GM18507 (cell line): ENCODE data around the gene MRPS31.

Source experiments
- DNase-seq: peaks from one replicate; pipeline ENCODE4 v3.0.0; 2011; ENCODE audit warnings: low read depth; ENCODE audit not compliant: insufficient read length; ENCODE audit errors: extremely low spot score
- FAIRE-seq: peaks from 2 replicates; lab custom pipeline; 2011; peaks lifted over from hg19 to GRCh38; lab: Jason Lieb, UNC

Gene MRPS31

GRCh38 chr13:40770934-40771618, at the start of gene MRPS31:
Gene MRPS31 (minus strand): TSS chr13:40771190. CDS start chr13:40771136, 54 bp downstream.
- peak; percentile 94 for DNase-seq
- FAIRE-seq, result peak; percentile 96

- no peak for DNase-seq
- peak; percentile 68 for FAIRE-seq
Measured at GRCh38 chr13:40819797-40820315, 48.9 kb upstream of the MRPS31 start.

GRCh38 chr13:40818926-40819325, 47.9 kb upstream of the MRPS31 start:
- DNase-seq (no peak), FAIRE-seq (peak; percentile 58)

GRCh38 chr13:40814803-40815202, 43.8 kb upstream of the MRPS31 start:
- DNase-seq (no peak), FAIRE-seq (no peak)

GRCh38 chr13:40813667-40814454, 42.9 kb upstream of the MRPS31 start:
- FAIRE-seq, result no peak
- DNase-seq, result no peak

- FAIRE-seq, result no peak
- no peak for DNase-seq
Measured at GRCh38 chr13:40812724-40813445, 41.9 kb upstream of the MRPS31 start.

GRCh38 chr13:40812102-40812501, 41.1 kb upstream of the MRPS31 start:
- no peak for FAIRE-seq
- DNase-seq, result no peak

- DNase-seq, result no peak
- FAIRE-seq, result no peak
Measured at GRCh38 chr13:40809471-40809870, 38.5 kb upstream of the MRPS31 start.

GRCh38 chr13:40806241-40806640, 35.3 kb upstream of the MRPS31 start:
- FAIRE-seq, result no peak
- DNase-seq, result no peak

- FAIRE-seq, result no peak
Measured at GRCh38 chr13:40803316-40803715, 32.3 kb upstream of the MRPS31 start.

GRCh38 chr13:40801255-40802217, 30.5 kb upstream of the MRPS31 start:
- no peak for DNase-seq
- FAIRE-seq, result no peak

More at GRCh38 chr13:40803316-40803715, 32.3 kb upstream of the MRPS31 start:
- no peak for DNase-seq

- no peak for DNase-seq
- no peak for FAIRE-seq
Measured at GRCh38 chr13:40800559-40800958, 29.6 kb upstream of the MRPS31 start.

GRCh38 chr13:40799508-40799907, 28.5 kb upstream of the MRPS31 start:
- DNase-seq, result no peak

GRCh38 chr13:40798380-40798779, 27.4 kb upstream of the MRPS31 start:
- FAIRE-seq, result no peak

More at GRCh38 chr13:40799508-40799907, 28.5 kb upstream of the MRPS31 start:
- FAIRE-seq, result no peak

GRCh38 chr13:40796649-40797048, 25.7 kb upstream of the MRPS31 start:
- FAIRE-seq (no peak), DNase-seq (no peak)

More at GRCh38 chr13:40798380-40798779, 27.4 kb upstream of the MRPS31 start:
- DNase-seq, result no peak

- DNase-seq, result no peak
- FAIRE-seq, result no peak
Measured at GRCh38 chr13:40794414-40795368, 23.7 kb upstream of the MRPS31 start.

GRCh38 chr13:40793339-40793738, 22.3 kb upstream of the MRPS31 start:
- DNase-seq, result no peak
- FAIRE-seq, result no peak
